ENCODE data around the gene UBE2Z. TPM values are rescaled to one million over a fixed set of nuclear protein-coding genes. Genes with fewer than 3 reads are reported as not detected.

Gene UBE2Z
- total and polyA plus RNA-seq, 2 of the 8 experiments (the other 6 are each of a cell fraction or from before 2014, with no cell fraction given) = 73.4 to 75.9 TPM

DNA sequence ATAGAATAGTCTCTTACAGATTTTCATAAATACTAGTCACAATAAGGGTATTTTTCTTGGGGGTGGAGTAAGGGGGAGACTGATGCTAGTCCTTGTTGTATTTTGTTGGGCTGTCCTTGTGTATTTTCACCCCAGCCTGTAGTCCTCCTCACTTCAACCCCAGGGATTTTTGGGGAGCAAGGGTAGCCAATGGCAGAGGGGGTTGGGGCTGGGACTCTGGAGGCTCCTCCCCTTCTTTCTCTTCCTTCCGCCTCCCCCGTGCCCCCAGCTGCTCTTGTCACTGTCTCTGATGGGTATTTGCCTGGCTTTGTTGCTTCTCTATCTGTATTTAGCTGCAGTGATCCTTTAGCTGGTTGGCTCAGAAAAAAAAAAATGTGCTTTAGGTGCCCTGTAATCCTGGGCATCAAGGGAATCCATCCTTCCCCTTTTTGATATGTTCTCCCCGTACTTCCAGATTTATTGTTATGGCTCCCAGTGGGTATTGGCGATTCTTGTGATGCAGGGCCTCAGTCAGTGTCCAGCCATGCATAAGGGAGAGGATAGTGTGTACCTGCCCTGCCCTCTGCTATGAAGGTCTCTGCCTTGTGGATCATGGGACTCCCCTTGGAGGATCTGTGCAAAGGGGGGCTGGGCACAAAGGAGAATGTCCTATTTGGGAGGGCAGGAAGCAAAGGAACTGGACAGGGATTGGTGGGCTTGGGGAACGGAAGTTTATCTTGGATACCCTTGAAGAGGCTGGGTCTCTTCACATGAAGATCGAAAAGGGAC is 20.0 kb downstream of the UBE2Z start:
- 75% methylated on average over 6 of the region's 6 CpGs; no CpG with 5 or more reads in 1 of the 2 experiments for WGBS, 2 experiments (ENCODE audit: extremely low coverage in 1 of 2, insufficient coverage in 1 of 2, insufficient read length in 1 of 2, insufficient replicate concordance in 2 of 2, low coverage in 1 of 2, low lambda C conversion rate in 2 of 2, missing lambda C conversion rate in 1 of 2)
- Histone ChIP-seq H3K23me2 (ENCODE audit: low read depth, low read length) (no peaks in the 10 kb centered on the region), H2BK120ac (replicated peaks; ENCODE audit: low read depth, low read length) (no peak overlapping the region), H4K20me1 (replicated peaks in 1 of 2; ENCODE audit: control insufficient read depth in 1 of 2, insufficient read depth in 2 of 2, low read length in 2 of 2) (peaks cover 6 to 12% of the 10 kb centered on the region in 2 experiments), H3K56ac (replicated peaks; ENCODE audit: insufficient read length, low read depth, low read length) (no peak overlapping the region), H3K23ac (ENCODE audit: insufficient read length) (no peak overlapping the region), H4K5ac (ENCODE audit: insufficient read length, low read depth, low read length) (no peak overlapping the region), H3K79me1 (ENCODE audit: low read depth, low read length) (no peaks in the 10 kb centered on the region), H3K4me2 (ENCODE audit: insufficient read depth in 1 of 2, low read depth in 2 of 2, low read length in 2 of 2) (no peak overlapping the region), H3K18ac (ENCODE audit: extremely low read depth, low read length) (no peak overlapping the region), H3K14ac (ENCODE audit: insufficient read length) (no peak overlapping the region), H3K27ac (ENCODE audit: low read depth, low read length) (no peak overlapping the region), H3K9me3 (ENCODE audit: insufficient read depth in 2 of 2, low read depth in 1 of 2, low read length in 1 of 2) (no peaks in the 10 kb centered on the region), H2BK5ac (ENCODE audit: low read depth, low read length) (no peak overlapping the region), H2BK20ac (ENCODE audit: low read length) (no peak overlapping the region), H3K27me3 (replicated peaks in 1 of 4; ENCODE audit: control insufficient read depth in 3 of 4, extremely low read depth in 1 of 4, insufficient read depth in 3 of 4, low read length in 3 of 4) (no peaks in the 10 kb centered on the region), H3K4me3 (ENCODE audit: extremely low read depth in 1 of 4, insufficient read depth in 2 of 4, low read depth in 3 of 4, low read length in 4 of 4) (no peak overlapping the region), H3K79me2 (ENCODE audit: control insufficient read depth in 1 of 2, insufficient read depth in 2 of 2, low read length in 2 of 2) (no peaks in the 10 kb centered on the region), H2AFZ (ENCODE audit: low read length) (no peak overlapping the region), H3K36me3 (ENCODE audit: control insufficient read depth in 2 of 4, insufficient read depth in 4 of 4, low read length in 3 of 4) (peaks cover 22 to 89% (median 56%) of the 10 kb centered on the region in 4 experiments), H4K91ac (replicated peaks; ENCODE audit: insufficient read length, low read length) (no peak overlapping the region), H3K9ac (replicated peaks in 1 of 4; ENCODE audit: extremely low read depth in 1 of 4, low read depth in 3 of 4, low read length in 3 of 4) (no peak overlapping the region), H3K4me1 (replicated peaks in 1 of 4; ENCODE audit: control insufficient read depth in 3 of 4, insufficient read depth in 4 of 4, low read length in 3 of 4) (no peaks in the 10 kb centered on the region), H2BK12ac (ENCODE audit: low read depth, low read length) (no peak overlapping the region), H2AK5ac (ENCODE audit: low read depth, low read length) (no peak overlapping the region), H2BK15ac (ENCODE audit: low read length) (no peak overlapping the region), H3K4ac (replicated peaks; ENCODE audit: insufficient read length, low read depth, low read length) (no peak overlapping the region), H4K8ac (ENCODE audit: extremely low read depth, insufficient read depth, low read length) (no peak overlapping the region)
- ChIA-PET POLR2A (ENCODE audit: partially characterized antibody) (interaction anchor here (0.6 to 11.8 kb wide), 18 partner anchors 8 to 1418 kb away, joined by 3 to 143 read pairs (median 4); partner anchors contain the start of genes IGF2BP1 and SNF8), CTCF (ENCODE audit: partially characterized antibody) (interaction anchor here (0.7 to 1.2 kb wide), 2 partner anchors 20 to 108 kb away, joined by 3 to 10 read pairs; partner anchors contain the start of gene UBE2Z)
- peak in 1 of 2 experiments; percentile 32; a peak in 2 of 3 replicates for TF ChIP-seq POLR2A (IDR thresholded peaks at IDR 0.05; ENCODE audit: control extremely low read depth in 1 of 2, low read depth in 2 of 2, low read length in 2 of 2)
- TF ChIP-seq, protein P1, sequence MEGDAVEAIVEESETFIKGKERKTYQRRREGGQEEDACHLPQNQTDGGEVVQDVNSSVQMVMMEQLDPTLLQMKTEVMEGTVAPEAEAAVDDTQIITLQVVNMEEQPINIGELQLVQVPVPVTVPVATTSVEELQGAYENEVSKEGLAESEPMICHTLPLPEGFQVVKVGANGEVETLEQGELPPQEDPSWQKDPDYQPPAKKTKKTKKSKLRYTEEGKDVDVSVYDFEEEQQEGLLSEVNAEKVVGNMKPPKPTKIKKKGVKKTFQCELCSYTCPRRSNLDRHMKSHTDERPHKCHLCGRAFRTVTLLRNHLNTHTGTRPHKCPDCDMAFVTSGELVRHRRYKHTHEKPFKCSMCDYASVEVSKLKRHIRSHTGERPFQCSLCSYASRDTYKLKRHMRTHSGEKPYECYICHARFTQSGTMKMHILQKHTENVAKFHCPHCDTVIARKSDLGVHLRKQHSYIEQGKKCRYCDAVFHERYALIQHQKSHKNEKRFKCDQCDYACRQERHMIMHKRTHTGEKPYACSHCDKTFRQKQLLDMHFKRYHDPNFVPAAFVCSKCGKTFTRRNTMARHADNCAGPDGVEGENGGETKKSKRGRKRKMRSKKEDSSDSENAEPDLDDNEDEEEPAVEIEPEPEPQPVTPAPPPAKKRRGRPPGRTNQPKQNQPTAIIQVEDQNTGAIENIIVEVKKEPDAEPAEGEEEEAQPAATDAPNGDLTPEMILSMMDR (IDR thresholded peaks at IDR 0.05; ENCODE audit: control extremely low read depth in 1 of 3, insufficient read depth in 1 of 3, low read depth in 1 of 3, low read length in 3 of 3) = no peak
- TF ChIP-seq TCF12 (IDR thresholded peaks at IDR 0.05; ENCODE audit: low read depth, low read length) = no peak
- TF ChIP-seq NRF1 (IDR thresholded peaks at IDR 0.05; ENCODE audit: low read depth, low read length) = no peak
- TF ChIP-seq HDAC6 (IDR thresholded peaks at IDR 0.05; ENCODE audit: low read depth, low read length) = no peak
- no peak for TF ChIP-seq RAD21 (IDR thresholded peaks at IDR 0.05 in 1 of 2, conservative IDR thresholded peaks at IDR 0.05 in 1 of 2; ENCODE audit: low read depth in 2 of 2, low read length in 2 of 2)
- TF ChIP-seq TAF7 (optimal IDR thresholded peaks at IDR 0.05; ENCODE audit: borderline replicate concordance, low read depth, low read length) = no peak
- DNase-seq (ENCODE audit: low read depth in 1 of 2, low spot score in 2 of 2) (no peak), FAIRE-seq (no peak)
